Midbrain (tissue), 1 donor: ENCODE data around the gene LRRC72.
"Not testable (repeated sequence)": the region's sequence is repeated elsewhere in the genome, so short reads cannot be mapped to it uniquely, and the experiment has no call there.

Experiments
- DNase-seq: peaks from one replicate; lab custom pipeline; 2025; lab: John Stamatoyannopoulos, UW

Gene LRRC72

DNA sequence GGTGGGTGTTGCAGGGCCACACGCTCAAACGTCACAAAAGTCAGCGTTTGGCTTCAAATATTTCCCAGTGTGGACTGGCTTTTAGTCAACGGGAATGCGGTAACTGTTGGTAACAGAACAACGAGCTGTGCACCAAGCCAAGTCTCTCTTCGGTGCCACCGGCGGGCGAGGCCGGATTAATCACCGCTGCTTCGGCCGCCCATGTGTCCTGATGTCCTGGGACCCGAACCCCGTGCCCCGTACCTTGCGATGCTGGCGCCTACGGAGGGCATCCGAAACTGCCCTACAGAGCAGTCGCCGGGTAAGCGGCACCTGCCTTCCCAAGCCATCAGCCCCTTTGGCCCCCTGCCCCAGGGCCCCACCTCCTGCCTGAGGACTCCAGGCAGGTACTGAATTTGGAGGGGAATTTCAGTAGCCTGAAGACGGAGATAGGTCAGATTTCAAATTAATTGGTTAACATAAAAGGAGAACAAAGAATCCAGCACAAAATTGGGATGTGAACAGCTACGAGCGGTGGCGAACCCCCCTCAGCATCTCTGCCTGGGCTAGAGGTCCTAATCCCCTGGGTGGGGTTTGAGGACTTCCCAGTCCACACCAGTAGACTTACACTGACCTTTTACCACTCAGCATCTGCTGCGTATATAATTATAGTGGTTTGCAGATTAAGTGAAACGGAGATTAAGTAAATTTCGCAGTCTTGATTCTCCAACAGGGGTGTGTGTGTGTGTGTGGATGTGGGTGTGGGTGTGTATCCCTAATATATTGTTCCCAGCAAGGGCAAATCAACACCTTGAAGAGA lies at the start of gene LRRC72:
LRRC72 (plus strand) TSS at position 84 of the 799 bp plus-strand sequence; CDS start at position 212, 128 bp downstream.
- no peak for DNase-seq

DNA sequence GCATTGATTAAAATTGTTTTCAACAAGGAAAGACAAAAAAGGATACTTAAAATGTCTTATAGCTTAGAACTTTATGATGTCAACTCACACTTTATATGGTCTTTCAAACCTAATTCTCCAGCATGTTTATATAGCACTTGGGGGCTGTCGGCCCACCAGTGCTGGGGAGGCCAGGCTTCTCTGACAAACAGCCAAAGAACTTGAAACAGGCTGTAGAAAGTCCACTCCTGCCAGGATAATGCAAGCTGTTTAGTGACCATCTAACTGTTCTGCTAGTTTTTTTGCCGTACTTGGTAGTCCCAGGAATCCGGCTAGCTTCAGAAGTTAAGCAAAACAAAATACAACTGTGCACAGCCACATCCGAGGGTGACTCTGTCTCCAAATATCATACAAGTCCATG lies 47.5 kb upstream of the LRRC72 start:
- DNase-seq: no peak

DNA sequence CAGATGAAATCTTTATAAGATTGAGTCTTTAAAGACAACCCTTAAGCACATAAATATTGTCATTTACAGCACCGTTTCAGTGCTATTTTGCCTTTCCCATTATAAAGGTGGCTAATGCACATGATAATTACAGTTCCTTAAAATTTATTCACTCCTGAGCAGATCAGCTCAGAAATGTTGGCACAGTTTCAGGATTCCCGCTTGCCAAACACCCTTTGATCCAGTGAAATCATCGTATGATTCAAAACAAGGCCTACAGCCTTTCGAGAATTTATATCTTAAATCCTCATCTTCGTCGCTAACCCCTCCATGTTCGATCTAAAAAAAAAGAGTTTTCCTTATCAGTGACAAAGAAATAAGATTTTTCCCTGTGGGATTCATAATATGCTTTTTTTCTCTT lies 47.0 kb upstream of the LRRC72 start:
- no peak for DNase-seq

DNA sequence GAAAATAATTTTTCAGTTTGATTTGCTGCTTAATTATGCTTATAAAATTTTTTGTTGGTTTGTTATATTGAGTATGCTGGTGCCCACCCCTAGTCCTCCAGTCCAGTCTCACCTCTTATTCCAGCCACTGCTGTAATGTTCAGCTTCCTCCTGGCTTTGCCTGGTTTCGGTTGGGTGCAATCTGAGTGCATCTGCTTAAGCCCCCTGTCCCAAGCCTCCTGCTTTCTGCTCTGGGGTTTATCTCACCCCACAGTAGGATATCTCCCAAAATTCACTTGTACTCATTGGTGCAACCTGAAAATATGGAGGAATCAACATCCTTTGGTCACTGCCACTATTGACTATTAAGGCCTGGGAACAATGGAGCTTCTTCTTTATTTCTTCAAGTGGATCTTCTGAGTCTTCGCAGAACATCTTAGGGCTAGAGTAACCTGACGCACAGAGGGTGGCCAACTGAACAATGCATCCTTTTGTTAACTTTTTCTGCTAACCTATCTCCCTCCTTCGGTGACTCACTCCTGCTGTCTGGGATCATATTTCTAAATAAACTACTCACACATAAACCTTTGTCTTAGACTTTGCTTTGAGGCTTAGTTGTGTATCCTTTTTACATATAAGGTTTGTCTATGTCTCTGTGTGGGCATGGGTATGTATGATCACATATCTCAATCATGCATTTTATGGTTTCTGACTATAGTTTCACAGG lies 42.0 kb upstream of the LRRC72 start:
- no peak for DNase-seq

DNA sequence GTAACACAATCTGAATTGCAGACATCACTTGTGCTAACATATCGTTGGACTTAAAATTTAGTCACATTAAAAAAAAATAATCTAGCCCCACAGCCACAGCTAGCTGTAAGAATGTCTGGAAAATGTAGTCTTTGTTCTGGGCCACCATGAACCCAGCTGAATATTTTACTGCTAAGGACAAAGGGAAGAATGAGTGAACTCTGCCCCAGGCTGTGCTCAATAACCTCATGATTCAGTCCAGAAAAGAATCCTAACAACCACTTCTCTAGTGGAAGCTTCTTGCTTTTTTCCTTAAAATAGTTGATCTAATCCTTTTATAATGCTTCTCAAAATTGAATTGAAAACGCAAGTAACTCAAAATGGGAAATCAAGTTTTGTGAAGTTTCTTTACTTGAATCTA lies 35.5 kb upstream of the LRRC72 start:
- no peak for DNase-seq

DNA sequence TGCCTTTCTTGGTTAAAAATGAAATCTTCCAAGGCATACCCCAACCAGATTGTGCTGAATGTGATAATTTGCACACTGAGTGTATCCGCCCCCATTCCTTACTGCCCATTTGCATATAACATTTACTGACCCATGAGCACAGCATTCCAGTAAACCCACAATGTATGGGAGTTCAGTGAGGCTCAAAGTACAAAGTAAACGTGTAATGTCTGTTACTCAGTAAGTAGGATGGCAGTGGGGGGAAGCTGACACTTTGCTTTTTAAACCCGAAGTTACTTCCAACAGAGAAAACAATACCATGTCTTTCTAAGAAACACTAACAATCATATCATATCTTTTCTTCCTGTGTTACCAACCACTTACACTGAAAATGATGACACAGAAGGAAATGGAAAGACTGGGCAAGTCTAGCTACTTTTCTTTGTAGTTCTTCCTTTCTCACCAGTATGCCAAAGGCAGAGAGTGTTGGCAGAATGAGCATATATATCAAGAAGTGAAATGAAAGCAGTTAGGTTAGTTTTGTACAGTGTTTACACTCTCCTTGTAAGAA lies 34.0 kb upstream of the LRRC72 start:
- DNase-seq: no peak

DNA sequence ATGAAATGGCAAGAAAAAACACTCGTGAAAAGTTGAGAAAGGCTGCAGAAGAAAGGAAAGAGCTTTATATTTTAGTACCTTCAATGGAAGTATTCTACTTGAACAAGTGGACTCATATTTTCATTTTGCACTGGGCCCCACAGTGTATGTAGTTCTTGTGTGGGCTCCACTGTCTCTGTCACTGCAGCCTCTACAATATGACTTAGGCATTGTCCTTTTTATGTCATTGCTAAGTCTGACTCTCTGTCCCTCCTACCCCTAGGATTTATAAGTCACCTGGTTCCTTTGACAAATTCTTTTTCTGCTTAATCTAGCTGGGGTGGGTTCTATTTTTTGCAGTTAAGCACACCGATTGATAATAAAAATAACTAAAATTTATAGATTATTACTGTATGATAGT lies 33.4 kb upstream of the LRRC72 start:
- DNase-seq: no peak

DNA sequence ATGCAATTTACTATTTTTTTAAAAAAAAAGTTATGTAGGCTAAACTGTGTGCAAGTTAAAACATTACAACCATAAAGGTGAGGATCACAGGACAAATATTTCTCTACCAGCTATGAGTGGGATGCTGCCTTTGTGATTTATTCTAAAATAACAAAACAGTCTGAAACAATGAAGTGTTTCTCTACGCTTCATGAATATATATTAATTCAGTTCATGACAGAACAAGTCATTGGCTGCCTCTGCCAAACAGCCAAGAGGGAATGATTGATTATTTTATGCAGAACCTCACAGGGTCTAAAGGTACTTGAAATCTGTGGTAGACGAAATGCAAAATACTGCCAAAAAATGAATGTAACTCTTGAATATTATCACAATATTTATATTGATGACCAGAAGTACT lies 32.1 kb upstream of the LRRC72 start:
- DNase-seq: no peak

DNA sequence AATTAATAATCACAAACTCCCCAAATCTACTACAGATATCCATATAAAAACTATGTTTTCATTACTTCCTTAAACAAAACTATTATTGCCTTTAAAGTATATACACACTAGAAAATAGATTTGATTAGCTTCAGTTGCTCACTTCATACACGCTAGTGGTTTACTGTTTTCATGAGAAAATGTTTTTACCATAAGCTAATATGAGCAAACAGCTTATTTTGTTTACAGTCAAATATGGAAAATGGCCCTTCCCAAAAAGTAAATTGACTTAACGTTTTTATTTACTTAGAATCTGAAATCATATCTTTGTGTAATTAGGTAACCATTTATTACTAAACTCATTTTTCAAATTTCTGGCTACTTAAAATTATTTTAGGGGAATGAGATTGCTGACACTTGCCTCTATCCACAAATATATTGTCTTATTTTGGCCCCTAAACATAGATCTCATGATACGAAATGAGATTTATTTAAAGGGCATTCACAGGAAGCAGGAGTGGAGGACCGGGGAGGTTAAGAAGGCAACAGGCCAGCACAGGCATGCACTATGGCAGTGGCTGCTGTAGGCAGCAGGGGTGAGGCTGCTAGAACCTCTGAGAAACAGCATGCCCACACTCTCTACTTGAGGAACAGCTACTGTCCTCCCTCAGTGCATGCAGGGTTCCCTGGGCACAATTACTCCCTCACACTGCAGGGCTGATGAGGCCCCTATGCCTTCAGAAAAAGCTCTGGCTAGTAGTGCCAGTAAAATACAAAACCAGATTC lies 31.5 kb upstream of the LRRC72 start:
- DNase-seq: no peak

DNA sequence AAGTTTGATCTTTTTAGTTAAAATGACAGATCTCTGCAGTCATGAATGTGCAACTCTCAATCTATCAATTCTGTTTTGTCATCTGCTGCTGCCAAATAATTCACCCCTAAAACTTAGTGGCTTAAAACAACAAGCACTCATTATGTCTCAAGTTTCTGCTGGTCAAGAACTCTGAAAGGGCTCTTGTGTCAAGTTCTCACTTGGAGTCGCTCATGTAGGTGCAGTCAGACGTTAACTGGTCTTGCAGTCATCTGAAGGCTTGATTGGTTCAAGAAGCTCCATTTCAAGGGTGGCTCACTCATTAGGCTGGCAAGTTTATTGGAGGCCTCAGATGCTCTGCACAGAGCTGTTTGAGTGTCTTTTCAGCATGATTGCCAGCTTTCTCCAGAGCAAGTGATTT lies 28.5 kb upstream of the LRRC72 start:
- DNase-seq: no peak

DNA sequence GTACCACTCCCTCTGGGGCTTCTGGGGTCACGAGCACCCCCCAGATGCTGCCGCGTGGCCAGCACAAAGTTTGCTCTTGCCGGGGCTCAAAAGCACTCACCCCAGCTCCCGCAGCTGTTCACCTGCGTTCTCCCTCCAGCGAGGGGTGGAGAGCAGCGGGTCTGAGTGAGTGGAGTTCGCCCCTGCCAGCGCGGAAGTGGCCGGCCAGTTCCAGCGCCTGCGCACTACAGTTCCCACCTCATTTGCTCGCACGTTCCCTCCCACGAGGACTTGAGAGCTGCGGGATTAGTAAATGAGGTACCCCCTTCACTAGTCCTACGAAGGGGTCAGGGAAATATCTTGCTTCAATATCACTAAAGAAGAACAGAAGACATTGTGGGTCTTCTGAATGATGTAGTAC lies 24.3 kb upstream of the LRRC72 start:
- DNase-seq: no peak

DNA sequence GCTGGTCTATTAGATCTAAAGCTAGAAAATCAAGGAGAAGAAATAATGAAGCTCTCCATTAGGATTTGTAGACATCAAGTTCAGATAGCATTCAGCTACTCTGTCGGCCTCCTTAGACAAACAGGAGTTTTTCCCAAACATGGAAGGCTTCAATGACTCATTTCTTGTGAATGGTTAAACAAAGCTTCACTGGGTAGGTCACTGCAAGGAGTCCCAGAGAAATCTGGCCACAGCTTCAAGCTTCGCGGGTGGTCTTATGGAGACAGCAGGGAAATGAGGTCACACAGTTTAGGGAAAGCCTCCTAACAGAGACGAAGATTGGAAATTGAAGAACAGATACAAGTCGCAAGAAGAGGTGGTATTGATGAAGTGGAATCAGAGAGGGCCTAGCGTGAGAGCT lies 22.6 kb upstream of the LRRC72 start:
- DNase-seq: no peak

DNA sequence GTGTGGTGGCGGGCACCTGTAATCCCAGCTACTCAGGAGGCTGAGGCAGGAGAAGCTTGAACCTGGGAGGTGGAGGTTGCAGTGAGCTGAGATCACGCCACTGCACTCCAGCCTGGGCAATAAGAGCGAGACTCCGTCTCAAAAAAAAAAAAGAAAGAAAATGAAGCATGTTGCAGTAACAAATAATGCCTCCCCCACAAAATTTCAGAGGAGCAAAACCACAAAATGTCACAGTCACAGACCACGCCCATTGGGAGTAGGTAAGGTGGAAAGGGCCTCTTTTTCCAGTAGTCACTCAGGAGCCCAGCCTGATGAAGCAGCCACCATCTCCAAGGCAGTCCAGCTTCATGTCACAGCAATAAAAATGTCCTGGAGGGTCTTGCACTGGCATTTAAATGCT lies 20.2 kb upstream of the LRRC72 start:
- not testable (repeated sequence) for DNase-seq

DNA sequence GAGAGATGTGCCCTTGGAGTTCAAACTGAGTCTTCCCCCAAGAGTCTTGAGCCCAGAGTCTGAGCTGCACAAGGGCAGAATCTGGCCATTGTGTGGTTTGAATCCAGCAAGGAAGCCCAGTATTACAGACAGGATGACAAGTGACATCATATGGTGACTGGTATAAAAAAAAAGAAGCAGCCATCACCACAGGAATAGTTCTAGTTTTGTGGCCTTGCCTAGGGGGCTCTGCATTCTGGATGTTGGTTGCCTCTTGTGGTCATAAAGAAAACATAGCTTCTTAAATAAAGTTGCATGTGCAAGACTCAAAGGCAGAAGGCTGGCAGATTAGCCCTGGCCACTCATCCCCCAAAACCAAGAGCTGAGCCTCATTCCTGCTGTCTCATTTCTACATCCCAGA lies 16.8 kb upstream of the LRRC72 start:
- no peak for DNase-seq

DNA sequence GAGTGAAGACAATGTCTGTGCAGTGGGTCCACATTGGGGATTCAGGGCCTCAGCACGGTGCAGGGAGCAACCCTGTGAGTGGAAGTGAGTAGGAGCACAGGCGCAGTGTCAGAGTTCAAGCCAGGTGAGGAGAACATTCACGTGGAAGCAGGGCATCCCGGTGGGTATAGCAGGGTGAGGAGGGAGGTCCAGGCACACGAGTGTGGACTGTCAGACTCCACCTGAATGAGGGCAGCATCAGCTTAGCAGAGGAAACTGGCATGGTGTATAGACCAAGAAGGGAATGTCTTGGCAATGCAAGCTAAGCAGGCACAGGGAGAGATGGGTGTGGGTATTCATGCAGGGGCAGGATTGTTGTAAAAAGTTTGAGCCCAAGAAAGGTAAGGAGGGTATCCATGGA lies 15.3 kb upstream of the LRRC72 start:
- DNase-seq: no peak

DNA sequence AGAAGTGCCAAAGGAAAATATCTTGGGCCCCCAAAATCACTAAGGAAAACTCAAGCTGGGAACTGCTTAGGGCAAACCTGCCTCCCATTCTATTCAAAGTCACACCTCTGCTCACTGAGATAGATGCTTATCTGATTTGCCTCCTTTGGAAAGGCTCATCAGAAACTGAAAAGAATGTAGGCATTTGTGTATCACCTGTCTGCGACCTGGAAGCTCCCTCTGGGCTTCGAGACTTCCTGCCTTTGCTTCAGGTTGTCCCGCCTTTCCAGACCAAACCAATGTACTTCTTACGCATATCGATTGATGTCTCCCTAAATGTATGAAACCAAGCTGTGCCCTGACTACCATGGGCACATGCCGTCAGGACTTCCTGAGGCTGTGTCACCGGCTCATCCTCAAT lies 14.5 kb upstream of the LRRC72 start:
- DNase-seq: no peak

DNA sequence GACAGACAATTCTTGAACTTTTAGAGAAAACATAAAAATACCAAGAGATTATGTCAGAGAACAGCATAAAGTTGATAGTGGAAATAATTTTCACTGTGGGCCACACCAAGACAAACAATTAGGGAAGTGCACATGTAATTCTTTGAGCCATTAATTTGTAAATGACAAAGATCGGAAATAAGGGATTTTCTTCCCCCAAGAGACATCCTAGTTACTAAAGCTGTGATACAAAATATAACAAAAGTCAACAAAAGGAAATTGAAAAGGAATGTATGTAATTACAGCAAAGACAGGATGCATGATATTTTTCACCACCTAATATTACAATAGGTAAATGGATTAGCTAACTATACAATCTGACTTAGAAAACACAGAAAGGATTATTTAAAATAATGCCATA lies 12.4 kb upstream of the LRRC72 start:
- DNase-seq: no peak

DNA sequence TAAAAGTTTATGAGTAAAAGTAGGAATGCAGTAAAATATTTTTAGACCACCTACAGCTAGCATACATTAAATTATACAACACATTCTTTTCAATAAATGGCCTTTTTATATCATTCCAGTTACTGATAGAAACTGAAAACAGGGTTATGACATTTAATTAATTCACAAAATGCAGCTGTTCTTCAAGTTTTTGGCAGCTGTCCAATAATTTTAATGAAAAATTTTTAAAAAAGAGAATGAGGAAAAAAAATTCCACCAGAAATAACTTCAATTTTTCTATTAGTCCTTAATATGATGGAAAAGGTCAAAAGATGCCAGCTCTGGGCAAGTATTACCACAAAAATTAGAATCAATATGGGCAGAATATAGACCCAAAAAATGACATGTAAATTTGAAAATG lies 11.9 kb upstream of the LRRC72 start:
- DNase-seq: no peak

DNA sequence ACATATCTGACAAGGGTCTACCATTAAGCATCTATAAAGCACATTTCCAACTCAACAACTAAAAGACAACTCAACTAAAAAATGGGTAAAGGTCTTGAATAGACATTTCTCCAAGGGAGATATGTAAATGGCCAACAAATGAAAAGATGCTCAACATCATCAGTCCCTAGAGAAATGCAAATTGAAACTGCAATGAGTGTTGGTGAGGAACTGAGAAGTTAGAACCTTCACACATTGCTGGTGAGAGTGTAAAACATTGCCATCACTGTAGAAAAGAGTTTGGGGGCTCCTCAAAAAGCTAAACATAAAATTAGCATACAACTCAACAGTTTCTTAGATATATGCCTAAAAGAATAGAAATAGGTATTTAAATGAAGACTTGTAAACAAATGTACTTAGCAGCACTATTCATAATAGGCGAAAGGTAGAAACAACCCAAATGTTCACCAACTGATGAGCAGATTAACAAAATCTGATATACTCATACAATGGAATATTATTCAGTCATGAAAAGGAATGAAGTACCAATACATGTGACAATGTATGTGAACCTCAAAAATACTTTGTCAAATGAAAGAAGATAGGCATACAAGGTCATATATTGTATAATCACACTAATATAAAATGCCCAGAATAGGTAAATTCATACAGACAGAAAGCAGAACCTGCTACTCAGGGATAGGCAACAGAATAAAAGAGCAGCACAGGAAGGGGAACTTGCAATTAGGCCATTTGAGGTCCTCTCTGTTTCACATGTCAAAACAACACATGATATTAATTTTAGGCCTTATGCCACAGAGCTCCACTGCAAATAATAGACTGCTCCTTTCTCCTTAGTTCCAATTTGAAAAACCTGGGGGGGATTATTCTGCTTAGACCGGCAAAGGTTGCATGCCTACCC lies 10.6 kb upstream of the LRRC72 start:
- DNase-seq: no peak

DNA sequence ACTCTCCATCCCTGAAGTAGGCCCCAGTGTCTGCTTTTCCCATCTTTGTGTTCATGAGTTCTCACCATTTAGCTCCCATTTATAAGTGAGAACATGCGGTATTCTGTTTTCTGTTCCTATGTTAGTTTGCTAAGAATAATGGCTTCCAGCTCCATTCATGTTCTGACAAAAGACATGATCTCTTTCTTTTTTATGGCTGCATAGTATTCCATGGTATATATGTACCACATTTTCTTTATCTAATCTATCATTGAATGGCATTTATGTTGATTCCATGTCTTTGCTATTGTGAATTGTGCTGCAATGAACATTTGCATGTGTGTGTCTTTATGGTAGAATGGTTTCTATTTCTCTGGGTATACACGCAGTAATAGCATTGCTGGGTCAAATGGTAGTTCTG lies 6.6 kb upstream of the LRRC72 start:
- DNase-seq: not testable (repeated sequence)

DNA sequence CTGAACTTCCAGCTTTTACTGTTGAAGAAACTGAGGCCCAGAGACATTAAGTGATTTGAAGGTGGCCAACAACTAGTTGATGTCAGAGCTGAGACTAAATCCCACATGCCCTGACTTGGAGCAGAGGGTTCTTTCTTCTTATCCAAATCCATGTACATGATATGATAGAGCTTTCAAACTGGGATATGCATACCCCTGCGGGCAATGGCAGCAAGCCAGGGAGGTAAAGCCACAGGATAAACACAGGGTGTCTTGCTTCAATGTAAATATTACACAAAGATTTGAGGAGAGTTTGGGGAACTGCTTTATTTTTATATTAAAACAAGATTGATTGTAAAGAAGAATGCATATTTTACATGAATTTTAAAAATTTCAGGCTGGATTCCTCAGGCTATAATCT lies 2.3 kb upstream of the LRRC72 start:
- no peak for DNase-seq

DNA sequence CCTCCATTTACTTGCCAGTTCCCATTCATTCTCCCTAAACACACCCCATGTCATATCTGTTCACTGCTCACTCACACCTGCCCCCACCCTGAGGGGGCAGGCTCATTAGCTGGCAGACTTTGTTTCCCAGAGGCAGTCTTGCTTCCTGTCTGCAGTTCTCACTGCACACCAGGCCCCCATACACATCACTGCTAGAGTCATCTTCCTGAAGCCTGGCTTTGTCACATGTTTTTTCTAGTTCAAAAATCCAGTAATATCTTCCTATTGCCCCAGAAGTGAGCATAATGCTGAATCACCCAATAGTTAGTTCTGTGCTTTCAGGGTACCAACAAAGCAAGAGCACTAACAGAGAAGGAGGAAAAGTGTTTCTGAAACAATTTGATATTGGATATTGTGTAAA lies 1.9 kb downstream of the LRRC72 start:
- DNase-seq: no peak
